Thoracic aorta (tissue), 2 donors: ENCODE data around the gene CCDC197. TPM values are rescaled to one million over a fixed set of nuclear protein-coding genes. Genes with fewer than 3 reads are reported as not detected.
A peak's percentile ranks its signal among the peaks of the same experiment; 100 is the strongest.

Experiments
- ATAC-seq: fragments of 150-250 bp; one replicate; pipeline ENCODE4 v1.8.0; 2017; ENCODE audit warnings: low read depth; ENCODE audit not compliant: insufficient number of reproducible peaks, low FRiP score
- DNase-seq: peaks from one replicate; pipeline ENCODE4 v3.0.0-alpha.2; 2020; ENCODE audit warnings: low spot score
- H3K27ac ChIP-seq, 2 donors: fragments of 200-600 bp; sonication (generic); 1 replicate in 1 of 2; 2 replicates in 1 of 2; pipeline ENCODE4 v1.5.1; 2016; ENCODE audit warnings: mild to moderate bottlenecking in 2 of 2, moderate library complexity in 2 of 2
- H3K27me3 ChIP-seq: fragments of 200-600 bp; sonication (generic); replicated peaks from 2 replicates; pipeline ENCODE4 v1.6.0; 2016; ENCODE audit warnings: mild to moderate bottlenecking; ENCODE audit not compliant: insufficient read depth
- H3K36me3 ChIP-seq: fragments of 200-600 bp; sonication (generic); one replicate; pipeline ENCODE4 v1.5.1; 2016
- H3K4me1 ChIP-seq, 2 donors: fragments of 200-600 bp; sonication (generic); 1 replicate in 1 of 2; 2 replicates in 1 of 2; pipeline versions ENCODE4 v1.5.1 to v1.6.0; 2016; ENCODE audit warnings: low read depth in 2 of 2, mild to moderate bottlenecking in 1 of 2; ENCODE audit not compliant: control insufficient read depth in 1 of 2
- H3K4me3 ChIP-seq: fragments of 200-600 bp; sonication (generic); 2 replicates; pipeline ENCODE4 v1.5.1; 2016; ENCODE audit warnings: mild to moderate bottlenecking
- H3K9me3 ChIP-seq: fragments of 200-600 bp; sonication (generic); 2 replicates; pipeline ENCODE4 v1.5.1; 2016
- CTCF ChIP-seq: fragments of 200-600 bp; sonication (generic); IDR thresholded peaks from one replicate; pipeline ENCODE4 v1.5.1; 2019; ENCODE audit warnings: antibody characterized with exemption
- total RNA-seq, 2 donors: library from RNA; depleted of rRNA; stranded (reverse); fragments of >200 nt; gene quantifications; one replicate each; pipeline versions ENCODE4 v1.1.0 to v1.2.3, GENCODE V29; 2016

The CCDC197 gene
- total RNA-seq, 2 donors from 2014 or later = not detected

- ATAC-seq = peak; percentile 7
- Histone ChIP-seq H3K4me1 (peaks cover 5 to 80% of the 10 kb centered on the region in 2 donors), H3K27me3 (no peaks in the 10 kb centered on the region), H3K27ac (peak overlapping the region; percentile 90 to 91), H3K9me3 (no peaks in the 10 kb centered on the region), H3K4me3 (no peak overlapping the region), H3K36me3 (no peaks in the 10 kb centered on the region)
- no peak for TF ChIP-seq CTCF
- DNase-seq = no peak
Observed at GRCh38 chr14:93980456-93981201, 16.5 kb upstream of the CCDC197 start.

- no peak for TF ChIP-seq CTCF
- H3K36me3 ChIP-seq = no peaks in the 10 kb centered on the region
- no peaks in the 10 kb centered on the region for H3K9me3 ChIP-seq
- H3K27me3 ChIP-seq = no peaks in the 10 kb centered on the region
- no peak overlapping the region for H3K4me3 ChIP-seq
- H3K4me1 ChIP-seq = peaks cover 5 to 82% of the 10 kb centered on the region in 2 donors
- peak overlapping the region; percentile 90 to 91 for H3K27ac ChIP-seq
- ATAC-seq (no peak), DNase-seq (no peak)
Observed at GRCh38 chr14:93981316-93982229, 15.5 kb upstream of the CCDC197 start.

DNA sequence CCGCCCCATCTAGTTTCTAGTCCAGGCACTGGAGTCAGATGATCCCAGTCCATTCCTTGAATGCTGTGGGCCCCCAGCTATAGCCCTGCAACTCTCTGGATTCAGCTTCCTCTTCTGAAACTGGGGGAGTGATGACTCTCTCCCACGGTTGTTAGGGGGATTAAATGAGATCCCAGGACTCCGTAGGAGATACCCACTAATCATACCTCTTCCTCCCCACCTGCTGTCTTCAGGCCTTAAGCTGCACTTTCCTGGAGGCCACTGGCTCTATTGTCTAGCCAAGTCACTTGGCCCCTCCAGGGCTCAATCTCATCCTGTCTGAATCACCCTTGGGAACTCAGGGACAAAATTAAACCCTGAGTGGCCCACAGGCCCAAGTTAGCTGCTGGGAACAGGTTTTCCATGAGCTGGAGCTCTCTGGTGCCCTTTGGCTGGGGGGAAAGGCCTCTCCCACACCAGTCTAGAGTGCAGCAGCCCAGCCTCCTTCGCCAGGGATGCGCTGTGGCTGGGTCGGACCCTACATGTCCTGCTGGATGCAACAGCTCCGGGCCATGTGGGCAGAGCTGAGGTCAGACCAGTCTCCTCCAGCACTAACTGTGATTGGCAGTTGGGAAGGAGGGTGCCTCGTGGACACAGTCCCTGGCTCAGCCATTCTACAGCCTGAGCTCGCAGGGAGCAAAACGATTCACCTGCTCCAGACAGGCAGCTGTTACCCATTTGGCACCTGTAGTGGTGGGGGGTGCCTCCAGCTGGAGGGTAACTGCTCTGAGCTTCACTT is 14.7 kb upstream of the CCDC197 start:
- ATAC-seq = no peak
- peaks cover 5 to 83% of the 10 kb centered on the region in 2 donors for H3K4me1 ChIP-seq

DNA sequence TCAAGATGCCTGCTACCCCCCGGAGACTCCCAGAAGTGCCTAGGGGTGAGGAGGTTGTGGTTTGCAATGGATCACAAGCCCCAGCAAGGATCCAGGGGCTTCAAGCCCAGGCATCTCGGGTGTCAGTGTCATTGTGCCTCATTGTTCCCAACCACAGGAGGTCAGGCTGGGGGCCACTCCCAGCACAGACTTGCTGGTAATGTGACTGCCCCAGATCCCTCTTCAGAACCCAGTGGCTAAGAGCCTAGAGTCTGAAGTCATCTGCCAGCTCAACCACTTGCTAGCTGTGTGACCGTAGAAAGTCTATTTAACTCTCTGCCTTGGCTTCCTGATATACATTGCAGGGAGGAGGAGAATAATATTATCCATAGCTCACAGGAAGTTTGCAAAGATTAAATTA is 13.0 kb upstream of the CCDC197 start:
- H3K4me3 ChIP-seq = no peak overlapping the region
- no peak for ATAC-seq
- peak overlapping the region; percentile 90 to 91 for H3K27ac ChIP-seq
- no peaks in the 10 kb centered on the region for H3K27me3 ChIP-seq
- DNase-seq = no peak
- TF ChIP-seq CTCF = no peak
- peaks cover 5 to 76% of the 10 kb centered on the region in 2 donors for H3K4me1 ChIP-seq
- H3K36me3 ChIP-seq = no peaks in the 10 kb centered on the region
- H3K9me3 ChIP-seq = no peaks in the 10 kb centered on the region

More for the DNA sequence above, 14.7 kb upstream of the CCDC197 start:
- H3K9me3 ChIP-seq = no peaks in the 10 kb centered on the region
- no peaks in the 10 kb centered on the region for H3K27me3 ChIP-seq
- no peak for DNase-seq
- no peaks in the 10 kb centered on the region for H3K36me3 ChIP-seq
- peak overlapping the region; percentile 90 to 91 for H3K27ac ChIP-seq
- TF ChIP-seq CTCF = no peak
- no peak overlapping the region for H3K4me3 ChIP-seq
